ENCODE results near the gene HAND2. TPM values are rescaled to one million over a fixed set of nuclear protein-coding genes. Genes with fewer than 3 reads are reported as not detected.
A peak's percentile ranks its signal among the peaks of the same experiment; 100 is the strongest.

HAND2 gene
- total and polyA plus RNA-seq, 12 donors = 0.11 to 56.1 (median 15.7) TPM

- H3K9me3 ChIP-seq (replicated peaks in 1 of 3) = no peaks in the 10 kb centered on the region
- peaks cover 45% of the 10 kb centered on the region for H3K27me3 ChIP-seq
- no peaks in the 10 kb centered on the region for H3K4me1 ChIP-seq (replicated peaks in 1 of 2)
- no peak for DNase-seq
- intact Hi-C loops (cut with DNase I) = loop anchor here in 1 of 2 donors (10.0 kb wide), 1 partner anchor 74 kb away; no protein-coding TSS in a partner anchor
- no peak overlapping the region for H3K27ac ChIP-seq
- H3K4me3 ChIP-seq = no peak overlapping the region
- 75 to 92% (median 87%) methylated on average over 3 of the region's 3 CpGs for WGBS, 4 donors
- TF ChIP-seq, protein P1, sequence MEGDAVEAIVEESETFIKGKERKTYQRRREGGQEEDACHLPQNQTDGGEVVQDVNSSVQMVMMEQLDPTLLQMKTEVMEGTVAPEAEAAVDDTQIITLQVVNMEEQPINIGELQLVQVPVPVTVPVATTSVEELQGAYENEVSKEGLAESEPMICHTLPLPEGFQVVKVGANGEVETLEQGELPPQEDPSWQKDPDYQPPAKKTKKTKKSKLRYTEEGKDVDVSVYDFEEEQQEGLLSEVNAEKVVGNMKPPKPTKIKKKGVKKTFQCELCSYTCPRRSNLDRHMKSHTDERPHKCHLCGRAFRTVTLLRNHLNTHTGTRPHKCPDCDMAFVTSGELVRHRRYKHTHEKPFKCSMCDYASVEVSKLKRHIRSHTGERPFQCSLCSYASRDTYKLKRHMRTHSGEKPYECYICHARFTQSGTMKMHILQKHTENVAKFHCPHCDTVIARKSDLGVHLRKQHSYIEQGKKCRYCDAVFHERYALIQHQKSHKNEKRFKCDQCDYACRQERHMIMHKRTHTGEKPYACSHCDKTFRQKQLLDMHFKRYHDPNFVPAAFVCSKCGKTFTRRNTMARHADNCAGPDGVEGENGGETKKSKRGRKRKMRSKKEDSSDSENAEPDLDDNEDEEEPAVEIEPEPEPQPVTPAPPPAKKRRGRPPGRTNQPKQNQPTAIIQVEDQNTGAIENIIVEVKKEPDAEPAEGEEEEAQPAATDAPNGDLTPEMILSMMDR (IDR thresholded peaks at IDR 0.05) = no peak
- no peak for TF ChIP-seq POLR2A (IDR thresholded peaks at IDR 0.05)
- H3K36me3 ChIP-seq (replicated peaks in 1 of 2) = no peaks in the 10 kb centered on the region
Measured at GRCh38 chr4:173498771-173499170, 31.3 kb downstream of the HAND2 start.

DNA sequence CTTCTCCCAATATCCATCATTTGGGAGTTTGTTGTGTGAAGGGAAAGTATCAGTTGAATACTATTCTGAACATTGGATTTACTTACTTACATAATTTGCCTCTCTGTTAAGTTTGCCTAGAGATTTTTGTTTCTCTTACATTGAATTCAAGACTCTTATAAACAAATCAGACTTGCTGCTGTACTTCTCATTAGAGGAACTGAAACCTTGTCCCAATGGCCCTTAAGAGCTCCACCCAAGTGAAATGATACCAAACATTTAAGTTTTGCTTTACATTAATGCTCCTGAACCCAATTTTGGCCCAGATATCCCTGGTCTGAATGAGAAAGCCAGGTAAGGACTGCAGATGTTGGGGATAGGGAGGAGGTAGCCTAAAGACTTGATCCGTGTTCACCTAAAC, 32.0 kb downstream of the HAND2 start:
- no peak overlapping the region for H3K27ac ChIP-seq
- intact Hi-C loops (cut with DNase I) = loop anchor here in 1 of 2 donors (10.0 kb wide), 1 partner anchor 73 kb away; no protein-coding TSS in a partner anchor
- DNase-seq = no peak

GRCh38 chr4:173494013-173494970, 35.7 kb downstream of the HAND2 start:
- H3K27ac ChIP-seq = no peak overlapping the region
- H3K9me3 ChIP-seq (replicated peaks in 1 of 3) = no peaks in the 10 kb centered on the region

More for the DNA sequence above, 32.0 kb downstream of the HAND2 start:
- H3K9me3 ChIP-seq (replicated peaks in 1 of 3) = no peaks in the 10 kb centered on the region
- TF ChIP-seq, protein P1 (IDR thresholded peaks at IDR 0.05) = no peak
- no peak for TF ChIP-seq POLR2A (IDR thresholded peaks at IDR 0.05)
- WGBS, 4 donors = 44 to 81% (median 63%) methylated on average over 1 of the region's 1 CpG
- no peak overlapping the region for H3K4me3 ChIP-seq
- H3K36me3 ChIP-seq (replicated peaks in 1 of 2) = no peaks in the 10 kb centered on the region
- H3K4me1 ChIP-seq (replicated peaks in 1 of 2) = no peaks in the 10 kb centered on the region
- peaks cover 43% of the 10 kb centered on the region for H3K27me3 ChIP-seq

GRCh38 chr4:173493041-173493440, 37.0 kb downstream of the HAND2 start:
- no peak for DNase-seq
- 80 to 88% (median 83%) methylated on average over 2 to 4 of the region's 4 CpGs for WGBS, 4 donors

More at GRCh38 chr4:173494013-173494970, 35.7 kb downstream of the HAND2 start:
- Histone ChIP-seq H3K27me3 (peaks cover 13% of the 10 kb centered on the region), H3K36me3 (replicated peaks in 1 of 2) (no peaks in the 10 kb centered on the region), H3K4me3 (peak overlapping the region in 1 of 4 donors; percentile 36), H3K4me1 (replicated peaks in 1 of 2) (no peaks in the 10 kb centered on the region)
- peak in 6 of 7 donors; percentile 31 to 83 (median 54) for DNase-seq
- TF ChIP-seq, protein P1 (IDR thresholded peaks at IDR 0.05) = peak; percentile 40 to 70 (median 60)
- no peak for TF ChIP-seq POLR2A (IDR thresholded peaks at IDR 0.05)
- intact Hi-C loops (cut with DNase I) = loop anchor here in 1 of 2 donors (10.0 kb wide), 1 partner anchor 69 kb away; no protein-coding TSS in a partner anchor
- WGBS, 4 donors = 17 to 23% (median 20%) methylated on average over 40 of the region's 40 CpGs

More at GRCh38 chr4:173493041-173493440, 37.0 kb downstream of the HAND2 start:
- Histone ChIP-seq H3K4me1 (replicated peaks in 1 of 2) (no peaks in the 10 kb centered on the region), H3K27me3 (peaks cover 13% of the 10 kb centered on the region), H3K27ac (no peak overlapping the region), H3K36me3 (replicated peaks in 1 of 2) (no peaks in the 10 kb centered on the region), H3K9me3 (replicated peaks in 1 of 3) (no peaks in the 10 kb centered on the region), H3K4me3 (no peak overlapping the region)
- intact Hi-C loops (cut with DNase I) = loop anchor here in 1 of 2 donors (10.0 kb wide), 1 partner anchor 68 kb away; no protein-coding TSS in a partner anchor
- no peak for TF ChIP-seq POLR2A (IDR thresholded peaks at IDR 0.05)
- TF ChIP-seq, protein P1 (IDR thresholded peaks at IDR 0.05) = no peak

Data from adrenal gland (tissue), 12 donors.